ENCODE measurements around the gene NCKIPSD. TPM values are rescaled to one million over a fixed set of nuclear protein-coding genes. Genes with fewer than 3 reads are reported as not detected.
A peak's percentile ranks its signal among the peaks of the same experiment; 100 is the strongest.

The NCKIPSD gene
- polyA plus RNA-seq, 1 experiment = 25.4 TPM

- ChIA-PET CTCF (interaction anchor here (0.6 to 3.6 kb wide), 6 partner anchors 21 to 227 kb away, joined by 3 to 13 read pairs (median 6); partner anchors contain the start of gene SLC26A6), POLR2A (interaction anchor here (0.5 to 2.4 kb wide), 14 partner anchors 9 to 508 kb away, joined by 3 to 12 read pairs (median 4); partner anchors contain the start of genes IP6K2, KLHDC8B, NCKIPSD and SLC26A6)
- Histone ChIP-seq H3K27me3 (ENCODE audit: control insufficient read depth, insufficient read depth, low read length) (peaks cover 10% of the 10 kb centered on the region), H3K4me3 (ENCODE audit: low read depth, low read length) (peak within 1 kb of the TSS; percentile 66), H3K27ac (ENCODE audit: low read depth, low read length) (peak within 1 kb of the TSS; percentile 98), H3K9me3 (ENCODE audit: control insufficient read depth, insufficient read depth, low read length) (peaks cover 11% of the 10 kb centered on the region; the same call in 1 of the 2 replicates)
- peak; percentile 85 for DNase-seq (ENCODE audit: low read depth, low spot score)
- no peak for TF ChIP-seq CTCF (IDR thresholded peaks at IDR 0.05; ENCODE audit: low read depth, low read length)
These were observed 22.8 kb downstream of the NCKIPSD start, which contains the start of gene CELSR3 for GRCh38 chr3:48662753-48663488. CELSR3 (minus strand) TSS chr3:48662886; CDS start chr3:48662634, 252 bp downstream.

- Histone ChIP-seq H3K4me3 (ENCODE audit: low read depth, low read length) (peak overlapping the region; percentile 66), H3K9me3 (ENCODE audit: control insufficient read depth, insufficient read depth, low read length) (peaks cover 11% of the 10 kb centered on the region; the same call in 1 of the 2 replicates), H3K27ac (ENCODE audit: low read depth, low read length) (no peak overlapping the region), H3K27me3 (ENCODE audit: control insufficient read depth, insufficient read depth, low read length) (peaks cover 11% of the 10 kb centered on the region)
- no peak for TF ChIP-seq CTCF (IDR thresholded peaks at IDR 0.05; ENCODE audit: low read depth, low read length)
- CTCF ChIA-PET = interaction anchor here (0.6 to 3.6 kb wide), 6 partner anchors 22 to 226 kb away, joined by 3 to 13 read pairs (median 6); partner anchors contain the start of gene SLC26A6
- no peak for DNase-seq (ENCODE audit: low read depth, low spot score)
- POLR2A ChIA-PET = interaction anchor here (0.6 to 2.4 kb wide), 8 partner anchors 9 to 509 kb away, joined by 3 to 12 read pairs (median 4); partner anchors contain the start of genes IP6K2, KLHDC8B and SLC26A6
These were observed 23.5 kb downstream of the NCKIPSD start for GRCh38 chr3:48662145-48662752.

GRCh38 chr3:48661501-48662144 is 24.1 kb downstream of the NCKIPSD start:
- Histone ChIP-seq H3K4me3 (ENCODE audit: low read depth, low read length) (peak overlapping the region; percentile 61), H3K27me3 (ENCODE audit: control insufficient read depth, insufficient read depth, low read length) (peaks cover 11% of the 10 kb centered on the region), H3K27ac (ENCODE audit: low read depth, low read length) (no peak overlapping the region), H3K9me3 (ENCODE audit: control insufficient read depth, insufficient read depth, low read length) (peaks cover 18% of the 10 kb centered on the region; the same call in 1 of the 2 replicates)
- POLR2A ChIA-PET = interaction anchor here (0.6 to 2.4 kb wide), 4 partner anchors 26 to 63 kb away, joined by 3 to 12 read pairs (median 3); partner anchors contain the start of gene SLC26A6
- CTCF ChIA-PET = interaction anchor here (1.3 to 3.6 kb wide), 3 partner anchors 22 to 78 kb away, joined by 5 to 13 read pairs (median 10); partner anchors contain the start of gene SLC26A6
- DNase-seq (ENCODE audit: low read depth, low spot score) = no peak
- no peak for TF ChIP-seq CTCF (IDR thresholded peaks at IDR 0.05; ENCODE audit: low read depth, low read length)

- no peak for DNase-seq (ENCODE audit: low read depth, low spot score)
- CTCF ChIA-PET = no interaction called here
- Histone ChIP-seq H3K27me3 (ENCODE audit: control insufficient read depth, insufficient read depth, low read length) (peaks cover 11% of the 10 kb centered on the region), H3K27ac (ENCODE audit: low read depth, low read length) (no peak overlapping the region), H3K4me3 (ENCODE audit: low read depth, low read length) (peak overlapping the region; percentile 61; the same call in 1 of the 2 replicates), H3K9me3 (ENCODE audit: control insufficient read depth, insufficient read depth, low read length) (peaks cover 19% of the 10 kb centered on the region; the same call in 1 of the 2 replicates)
- no peak for TF ChIP-seq CTCF (IDR thresholded peaks at IDR 0.05; ENCODE audit: low read depth, low read length)
- POLR2A ChIA-PET = interaction anchor here (0.6 to 2.4 kb wide), 3 partner anchors 26 to 63 kb away, joined by 3 to 12 read pairs (median 3); partner anchors contain the start of gene SLC26A6
These were observed 24.8 kb downstream of the NCKIPSD start for GRCh38 chr3:48660800-48661400.
